GM23338 (cell line): ENCODE data around the gene SHPK. TPM values are rescaled to one million over a fixed set of nuclear protein-coding genes. Genes with fewer than 3 reads are reported as not detected.

ENCODE experiments used
- ATAC-seq: fragments of 200-7000 bp; cut with Tn5 transposase; 3 replicates; pipeline ENCODE4 v1.9.1; 2020
- DNase-seq: peaks from one replicate; pipeline ENCODE4 v3.0.0-alpha.2; 2015; ENCODE audit warnings: low spot score
- H2AFZ ChIP-seq: fragments of 200-600 bp; sonication (generic); 2 replicates; pipeline ENCODE4 v1.8.0; 2016; ENCODE audit warnings: antibody characterized with exemption, mild to moderate bottlenecking, moderate library complexity
- H3F3A ChIP-seq: fragments of 200-600 bp; sonication (generic); replicated peaks from 2 replicates; pipeline ENCODE4 v1.8.0; 2017; ENCODE audit warnings: antibody characterized with exemption, mixed run types, low read depth
- H3K27ac ChIP-seq: fragments of 200-600 bp; sonication (generic); 2 replicates; pipeline ENCODE4 v1.6.1; 2016; ENCODE audit warnings: low read depth
- H3K27me3 ChIP-seq: fragments of 200-600 bp; sonication (generic); 2 replicates; pipeline ENCODE4 v1.8.0; 2016; ENCODE audit warnings: mild to moderate bottlenecking, mixed run types, moderate library complexity; ENCODE audit not compliant: insufficient read depth
- H3K36me3 ChIP-seq: fragments of 200-600 bp; sonication (generic); 2 replicates; pipeline ENCODE4 v1.8.0; 2016; ENCODE audit warnings: mild to moderate bottlenecking; ENCODE audit not compliant: insufficient read depth
- H3K4me1 ChIP-seq: fragments of 200-600 bp; sonication (generic); 2 replicates; pipeline ENCODE4 v1.8.0; 2016; ENCODE audit warnings: mild to moderate bottlenecking, moderate library complexity; ENCODE audit not compliant: insufficient read depth
- H3K4me2 ChIP-seq: fragments of 200-600 bp; sonication (generic); 2 replicates; pipeline ENCODE4 v1.7.1; 2017; ENCODE audit warnings: mixed run types
- H3K4me3 ChIP-seq: fragments of 200-600 bp; sonication (generic); 2 replicates; pipeline ENCODE4 v1.6.1; 2016; ENCODE audit warnings: mixed run types
- H3K79me2 ChIP-seq: fragments of 200-600 bp; sonication (generic); replicated peaks from 2 replicates; pipeline ENCODE4 v1.8.0; 2017; ENCODE audit warnings: mild to moderate bottlenecking; ENCODE audit not compliant: insufficient read depth
- H3K9me2 ChIP-seq: fragments of 200-600 bp; sonication (generic); 2 replicates; pipeline ENCODE4 v1.8.0; 2017; ENCODE audit not compliant: insufficient read depth
- H4K20me1 ChIP-seq: fragments of 200-600 bp; sonication (generic); replicated peaks from 2 replicates; pipeline ENCODE4 v1.8.0; 2017; ENCODE audit warnings: mild to moderate bottlenecking; ENCODE audit not compliant: insufficient read depth
- H3K27ac Mint-ChIP-seq: 2 replicates; pipeline ENCODE4 v1.8.0; 2020; ENCODE audit warnings: inconsistent platforms, mild to moderate bottlenecking, moderate library complexity, mixed read lengths
- H3K27me3 Mint-ChIP-seq: 3 replicates; pipeline ENCODE4 v1.8.0; 2022; ENCODE audit warnings: low read depth, mild to moderate bottlenecking, moderate library complexity, mixed read lengths, inconsistent platforms; ENCODE audit not compliant: insufficient read depth, poor library complexity
- H3K36me3 Mint-ChIP-seq: 3 replicates; pipeline ENCODE4 v1.8.0; 2021; ENCODE audit warnings: low read depth, mild to moderate bottlenecking, inconsistent platforms, moderate library complexity, mixed read lengths
- H3K4me1 Mint-ChIP-seq: 3 replicates; pipeline ENCODE4 v1.8.0; 2020; ENCODE audit warnings: mild to moderate bottlenecking, inconsistent platforms, mixed read lengths
- H3K4me3 Mint-ChIP-seq: 3 replicates; pipeline ENCODE4 v1.8.0; 2021; ENCODE audit warnings: moderate library complexity, mild to moderate bottlenecking, inconsistent platforms, mixed read lengths
- H3K9me3 Mint-ChIP-seq: 3 replicates; pipeline ENCODE4 v1.8.0; 2020; ENCODE audit warnings: moderate library complexity, mild to moderate bottlenecking, inconsistent platforms, mixed read lengths
- CREB1 ChIP-seq: fragments of 250-450 bp; sonication (Bioruptor Pico); IDR thresholded peaks from 2 replicates; pipeline ENCODE4 v1.5.0; 2020; ENCODE audit warnings: low read depth, mild to moderate bottlenecking, moderate library complexity
- EZH2 ChIP-seq: fragments of 200-600 bp; sonication (generic); IDR thresholded peaks from one replicate; pipeline ENCODE4 v1.8.0; 2017; ENCODE audit warnings: antibody characterized with exemption, mild to moderate bottlenecking, low read depth; ENCODE audit not compliant: unreplicated experiment
- EZH2phosphoT487 ChIP-seq: fragments of 200-600 bp; sonication (generic); IDR thresholded peaks from one replicate; pipeline ENCODE4 v1.8.1; 2018; ENCODE audit warnings: antibody characterized with exemption; ENCODE audit not compliant: unreplicated experiment
- NANOG ChIP-seq: IDR thresholded peaks from 2 replicates; pipeline ENCODE4 v1.6.1; 2016; ENCODE audit warnings: antibody characterized with exemption, borderline replicate concordance
- POLR2AphosphoS5 ChIP-seq: IDR thresholded peaks from 2 replicates; pipeline ENCODE4 v1.6.1; 2016; ENCODE audit warnings: antibody characterized with exemption, low read depth
- REST ChIP-seq: IDR thresholded peaks from one replicate; pipeline ENCODE4 v1.6.1; 2018; ENCODE audit warnings: antibody characterized with exemption; ENCODE audit not compliant: unreplicated experiment
- STAT1 ChIP-seq: IDR thresholded peaks from one replicate; pipeline ENCODE4 v1.6.1; 2016; ENCODE audit warnings: antibody characterized with exemption; ENCODE audit not compliant: unreplicated experiment
- ZNF331 ChIP-seq: fragments of 250-450 bp; sonication (Bioruptor Pico); IDR thresholded peaks from 2 replicates; pipeline ENCODE4 v1.5.0; 2020; ENCODE audit warnings: low read depth, mild to moderate bottlenecking, moderate library complexity
- long read RNA-seq: library from polyadenylated mRNA; unstranded; transcript quantifications from one replicate; pipeline ENCODE4 v2.0.0, GENCODE V29; 2020; ENCODE audit not compliant: unreplicated experiment
- polyA plus RNA-seq: library from polyadenylated mRNA; unstranded; fragments of >200 nt; fragmentation: Nextera tagmentation; extraction: Ambion mirVana; gene quantifications from 2 replicates; pipeline ENCODE4 v1.2.1, GENCODE V29; 2016
- total RNA-seq: library from RNA; depleted of rRNA; stranded (reverse); fragments of >200 nt; shearing (Covaris generic); gene quantifications from 2 replicates; pipeline ENCODE4 v1.2.3, GENCODE V29; 2014; rRNA removed
- TF ChIP-seq, protein P1 (sequence below): fragments of 250-450 bp; sonication (Bioruptor Pico); IDR thresholded peaks from 2 replicates; pipeline ENCODE4 v1.5.0; 2020; ENCODE audit warnings: mild to moderate bottlenecking, moderate library complexity
- TF ChIP-seq, protein P2 (sequence below): IDR thresholded peaks from 2 replicates; pipeline ENCODE4 v1.6.1; 2016; ENCODE audit warnings: antibody characterized with exemption

SHPK gene, protein sequence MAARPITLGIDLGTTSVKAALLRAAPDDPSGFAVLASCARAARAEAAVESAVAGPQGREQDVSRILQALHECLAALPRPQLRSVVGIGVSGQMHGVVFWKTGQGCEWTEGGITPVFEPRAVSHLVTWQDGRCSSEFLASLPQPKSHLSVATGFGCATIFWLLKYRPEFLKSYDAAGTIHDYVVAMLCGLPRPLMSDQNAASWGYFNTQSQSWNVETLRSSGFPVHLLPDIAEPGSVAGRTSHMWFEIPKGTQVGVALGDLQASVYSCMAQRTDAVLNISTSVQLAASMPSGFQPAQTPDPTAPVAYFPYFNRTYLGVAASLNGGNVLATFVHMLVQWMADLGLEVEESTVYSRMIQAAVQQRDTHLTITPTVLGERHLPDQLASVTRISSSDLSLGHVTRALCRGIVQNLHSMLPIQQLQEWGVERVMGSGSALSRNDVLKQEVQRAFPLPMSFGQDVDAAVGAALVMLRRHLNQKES
- total RNA-seq (34.3 and 36.7 TPM in 2 replicates), polyA plus RNA-seq (11.3 and 11.5 TPM in 2 replicates)
- long read RNA-seq, transcript SHPK-201 (7 exons, 3,838 nt): major isoform, 5 of 9 reads
- long read RNA-seq, partial matches to known transcripts: 2 of 9 reads
- long read RNA-seq, other reads (novel, unspliced or antisense): 2 of 9 reads

DNA sequence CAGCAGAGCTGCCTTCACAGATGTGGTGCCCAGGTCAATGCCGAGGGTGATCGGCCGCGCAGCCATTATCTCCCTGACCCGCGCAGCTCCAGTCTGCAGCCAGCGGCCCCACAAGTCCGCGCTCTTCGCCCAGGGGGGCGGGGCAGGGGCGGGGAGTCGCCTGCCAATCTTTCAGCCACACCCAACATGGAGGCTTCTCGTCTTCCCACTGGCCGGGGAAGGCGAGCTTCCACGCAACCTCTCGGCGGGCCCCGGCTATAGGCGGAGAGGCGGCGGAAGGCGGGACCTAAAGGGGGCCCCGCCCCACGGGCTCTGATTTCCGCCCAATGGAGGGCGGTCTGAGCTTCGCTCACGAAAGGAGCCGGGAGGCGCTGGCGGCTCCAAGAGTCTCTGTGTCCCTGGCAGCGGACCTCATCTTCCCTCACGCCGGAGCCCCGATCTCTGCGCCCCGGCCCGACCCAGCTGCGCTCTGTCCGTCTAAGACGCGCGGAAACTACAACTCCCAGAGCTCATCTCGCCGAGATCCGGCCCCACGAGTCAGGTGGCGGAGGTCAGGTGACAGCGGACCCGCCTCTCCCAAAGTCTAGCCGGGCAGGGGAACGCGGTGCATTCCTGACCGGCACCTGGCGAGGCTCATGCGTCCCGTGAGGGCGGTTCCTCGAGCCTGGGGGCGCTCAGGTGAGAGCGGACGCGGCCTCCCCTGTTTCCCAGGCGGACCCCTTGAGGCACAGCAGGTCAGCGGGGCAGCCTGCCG is at the start of gene SHPK, which contains the start of gene CTNS:
Gene SHPK (minus strand): TSS at position 97 of the 754 bp plus-strand sequence. CDS start 31 bp downstream, at position 66.
Gene CTNS (plus strand): TSS at position 607 of the 754 bp plus-strand sequence. CDS start 3,447 bp downstream, outside the sequence.
- H3K79me2 ChIP-seq: peaks cover 54% of the 10 kb centered on the region
- no peaks in the 10 kb centered on the region for H3F3A ChIP-seq
- Mint-ChIP-seq H3K9me3 (no peaks in the 10 kb centered on the region), H3K27me3 (peaks cover 11% of the 10 kb centered on the region), H3K4me3 (peak within 1 kb of the TSS; percentile 93), H3K4me1 (peaks cover 16% of the 10 kb centered on the region), H3K27ac (peak within 1 kb of the TSS; percentile 99), H3K36me3 (peaks cover 12% of the 10 kb centered on the region)
- peak within 1 kb of the TSS; percentile 96 for H2AFZ ChIP-seq
- DNase-seq (peak; percentile 98), ATAC-seq (peak; percentile 93)
- H3K4me3 ChIP-seq: peak within 1 kb of the TSS; percentile 94
- no peaks in the 10 kb centered on the region for H3K36me3 ChIP-seq
- no peak for TF ChIP-seq EZH2phosphoT487
- no peak for TF ChIP-seq STAT1
- TF ChIP-seq REST: no peak
- TF ChIP-seq ZNF331 (CRISPR knock-in tag): no peak
- peak; percentile 95 for TF ChIP-seq POLR2AphosphoS5
- TF ChIP-seq, protein P1, sequence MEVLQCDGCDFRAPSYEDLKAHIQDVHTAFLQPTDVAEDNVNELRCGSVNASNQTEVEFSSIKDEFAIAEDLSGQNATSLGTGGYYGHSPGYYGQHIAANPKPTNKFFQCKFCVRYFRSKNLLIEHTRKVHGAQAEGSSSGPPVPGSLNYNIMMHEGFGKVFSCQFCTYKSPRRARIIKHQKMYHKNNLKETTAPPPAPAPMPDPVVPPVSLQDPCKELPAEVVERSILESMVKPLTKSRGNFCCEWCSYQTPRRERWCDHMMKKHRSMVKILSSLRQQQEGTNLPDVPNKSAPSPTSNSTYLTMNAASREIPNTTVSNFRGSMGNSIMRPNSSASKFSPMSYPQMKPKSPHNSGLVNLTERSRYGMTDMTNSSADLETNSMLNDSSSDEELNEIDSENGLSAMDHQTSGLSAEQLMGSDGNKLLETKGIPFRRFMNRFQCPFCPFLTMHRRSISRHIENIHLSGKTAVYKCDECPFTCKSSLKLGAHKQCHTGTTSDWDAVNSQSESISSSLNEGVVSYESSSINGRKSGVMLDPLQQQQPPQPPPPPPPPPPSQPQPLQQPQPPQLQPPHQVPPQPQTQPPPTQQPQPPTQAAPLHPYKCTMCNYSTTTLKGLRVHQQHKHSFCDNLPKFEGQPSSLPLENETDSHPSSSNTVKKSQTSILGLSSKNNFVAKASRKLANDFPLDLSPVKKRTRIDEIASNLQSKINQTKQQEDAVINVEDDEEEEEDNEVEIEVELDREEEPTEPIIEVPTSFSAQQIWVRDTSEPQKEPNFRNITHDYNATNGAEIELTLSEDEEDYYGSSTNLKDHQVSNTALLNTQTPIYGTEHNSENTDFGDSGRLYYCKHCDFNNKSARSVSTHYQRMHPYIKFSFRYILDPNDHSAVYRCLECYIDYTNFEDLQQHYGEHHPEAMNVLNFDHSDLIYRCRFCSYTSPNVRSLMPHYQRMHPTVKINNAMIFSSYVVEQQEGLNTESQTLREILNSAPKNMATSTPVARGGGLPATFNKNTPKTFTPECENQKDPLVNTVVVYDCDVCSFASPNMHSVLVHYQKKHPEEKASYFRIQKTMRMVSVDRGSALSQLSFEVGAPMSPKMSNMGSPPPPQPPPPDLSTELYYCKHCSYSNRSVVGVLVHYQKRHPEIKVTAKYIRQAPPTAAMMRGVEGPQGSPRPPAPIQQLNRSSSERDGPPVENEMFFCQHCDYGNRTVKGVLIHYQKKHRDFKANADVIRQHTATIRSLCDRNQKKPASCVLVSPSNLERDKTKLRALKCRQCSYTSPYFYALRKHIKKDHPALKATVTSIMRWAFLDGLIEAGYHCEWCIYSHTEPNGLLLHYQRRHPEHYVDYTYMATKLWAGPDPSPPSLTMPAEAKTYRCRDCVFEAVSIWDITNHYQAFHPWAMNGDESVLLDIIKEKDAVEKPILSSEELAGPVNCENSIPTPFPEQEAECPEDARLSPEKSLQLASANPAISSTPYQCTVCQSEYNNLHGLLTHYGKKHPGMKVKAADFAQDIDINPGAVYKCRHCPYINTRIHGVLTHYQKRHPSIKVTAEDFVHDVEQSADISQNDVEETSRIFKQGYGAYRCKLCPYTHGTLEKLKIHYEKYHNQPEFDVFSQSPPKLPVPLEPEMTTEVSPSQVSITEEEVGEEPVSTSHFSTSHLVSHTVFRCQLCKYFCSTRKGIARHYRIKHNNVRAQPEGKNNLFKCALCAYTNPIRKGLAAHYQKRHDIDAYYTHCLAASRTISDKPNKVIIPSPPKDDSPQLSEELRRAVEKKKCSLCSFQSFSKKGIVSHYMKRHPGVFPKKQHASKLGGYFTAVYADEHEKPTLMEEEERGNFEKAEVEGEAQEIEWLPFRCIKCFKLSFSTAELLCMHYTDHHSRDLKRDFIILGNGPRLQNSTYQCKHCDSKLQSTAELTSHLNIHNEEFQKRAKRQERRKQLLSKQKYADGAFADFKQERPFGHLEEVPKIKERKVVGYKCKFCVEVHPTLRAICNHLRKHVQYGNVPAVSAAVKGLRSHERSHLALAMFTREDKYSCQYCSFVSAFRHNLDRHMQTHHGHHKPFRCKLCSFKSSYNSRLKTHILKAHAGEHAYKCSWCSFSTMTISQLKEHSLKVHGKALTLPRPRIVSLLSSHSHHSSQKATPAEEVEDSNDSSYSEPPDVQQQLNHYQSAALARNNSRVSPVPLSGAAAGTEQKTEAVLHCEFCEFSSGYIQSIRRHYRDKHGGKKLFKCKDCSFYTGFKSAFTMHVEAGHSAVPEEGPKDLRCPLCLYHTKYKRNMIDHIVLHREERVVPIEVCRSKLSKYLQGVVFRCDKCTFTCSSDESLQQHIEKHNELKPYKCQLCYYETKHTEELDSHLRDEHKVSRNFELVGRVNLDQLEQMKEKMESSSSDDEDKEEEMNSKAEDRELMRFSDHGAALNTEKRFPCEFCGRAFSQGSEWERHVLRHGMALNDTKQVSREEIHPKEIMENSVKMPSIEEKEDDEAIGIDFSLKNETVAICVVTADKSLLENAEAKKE: no peak
- TF ChIP-seq, protein P2, sequence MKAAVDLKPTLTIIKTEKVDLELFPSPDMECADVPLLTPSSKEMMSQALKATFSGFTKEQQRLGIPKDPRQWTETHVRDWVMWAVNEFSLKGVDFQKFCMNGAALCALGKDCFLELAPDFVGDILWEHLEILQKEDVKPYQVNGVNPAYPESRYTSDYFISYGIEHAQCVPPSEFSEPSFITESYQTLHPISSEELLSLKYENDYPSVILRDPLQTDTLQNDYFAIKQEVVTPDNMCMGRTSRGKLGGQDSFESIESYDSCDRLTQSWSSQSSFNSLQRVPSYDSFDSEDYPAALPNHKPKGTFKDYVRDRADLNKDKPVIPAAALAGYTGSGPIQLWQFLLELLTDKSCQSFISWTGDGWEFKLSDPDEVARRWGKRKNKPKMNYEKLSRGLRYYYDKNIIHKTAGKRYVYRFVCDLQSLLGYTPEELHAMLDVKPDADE: peak; percentile 96
- TF ChIP-seq CREB1 (CRISPR knock-in tag): peak; percentile 39; the same call in 1 of the 2 replicates
- no peak for TF ChIP-seq EZH2
- no peak for TF ChIP-seq NANOG
- H3K9me2 ChIP-seq: no peaks in the 10 kb centered on the region
- H3K4me1 ChIP-seq: peaks cover 11% of the 10 kb centered on the region; the same call in 1 of the 2 replicates
- H3K27ac ChIP-seq: peak within 1 kb of the TSS; percentile 97
- no peaks in the 10 kb centered on the region for H3K27me3 ChIP-seq
- peaks cover 12% of the 10 kb centered on the region for H4K20me1 ChIP-seq
- H3K4me2 ChIP-seq: peak within 1 kb of the TSS; percentile 96
